Mesenteric fat pad (tissue), 1 donor: ENCODE measurements around the gene ITPR3. TPM values are rescaled to one million over a fixed set of nuclear protein-coding genes. Genes with fewer than 3 reads are reported as not detected.

Source experiments
- DNase-seq: peaks from one replicate; pipeline ENCODE4 v3.0.0-alpha.2; 2020; ENCODE audit warnings: low spot score
- long read RNA-seq: library from polyadenylated mRNA; unstranded; transcript quantifications from one replicate; pipeline ENCODE4 v2.0.0, GENCODE V29; 2020
- total RNA-seq: library from RNA; stranded (reverse); fragmentation: NEBNext Ultra II Directional; extraction: Animal tissue kit (Norgen Biotek cat#: 25700); gene quantifications from one replicate; pipeline ENCODE4 v1.2.1, GENCODE V29; 2021
- donor health status: DM: yes; HTN: yes; CAD: no.

Gene ITPR3
- total RNA-seq, result 18.5 TPM
- long read RNA-seq, partial matches to known transcripts, result 22 of 30 reads
- long read RNA-seq, other reads (novel, unspliced or antisense), result 8 of 30 reads

DNA sequence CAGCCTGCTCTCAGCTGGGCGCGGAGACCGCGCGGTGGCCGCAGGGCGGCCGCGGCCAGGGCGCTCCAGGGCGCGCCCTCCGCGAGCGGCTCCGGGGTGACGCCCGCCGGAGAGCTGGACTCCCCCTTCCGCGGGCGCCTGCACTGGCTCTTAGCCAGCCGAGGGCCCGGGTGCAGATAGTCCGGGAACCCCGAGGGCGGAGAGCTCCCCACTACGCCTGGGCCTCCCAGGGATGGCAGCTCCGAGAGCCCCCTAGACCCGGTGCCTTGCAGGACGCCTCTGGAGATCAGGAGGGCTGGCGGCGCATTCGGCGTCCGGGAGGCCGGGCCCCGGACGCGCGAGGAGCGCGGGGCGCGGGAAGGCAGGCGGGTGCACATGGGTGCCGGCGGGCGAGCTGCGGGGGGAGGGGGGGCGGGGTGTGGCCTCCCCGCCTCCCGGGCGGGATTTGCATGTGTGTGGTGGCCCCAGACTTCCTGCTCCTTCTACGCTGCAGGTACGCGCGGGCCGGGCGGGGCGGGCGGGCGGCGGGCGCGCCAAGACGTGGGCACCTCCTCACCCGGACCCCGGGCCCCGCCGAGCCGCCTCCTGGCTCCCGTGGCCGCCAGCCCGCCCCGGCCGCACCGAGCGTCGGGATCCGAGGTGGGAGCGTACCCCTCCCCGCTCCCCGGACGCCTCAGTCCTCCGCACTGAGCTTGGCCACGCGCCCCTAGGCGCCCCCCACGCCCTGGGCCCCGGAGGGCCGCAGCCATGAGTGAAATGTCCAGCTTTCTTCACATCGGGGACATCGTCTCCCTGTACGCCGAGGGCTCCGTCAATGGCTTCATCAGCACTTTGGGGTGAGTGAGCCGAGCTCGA lies at the start of gene ITPR3:
ITPR3 (plus strand) TSS at position 467 of the 855 bp plus-strand sequence; CDS start at position 748, 281 bp downstream.
- DNase-seq, result no peak

DNA sequence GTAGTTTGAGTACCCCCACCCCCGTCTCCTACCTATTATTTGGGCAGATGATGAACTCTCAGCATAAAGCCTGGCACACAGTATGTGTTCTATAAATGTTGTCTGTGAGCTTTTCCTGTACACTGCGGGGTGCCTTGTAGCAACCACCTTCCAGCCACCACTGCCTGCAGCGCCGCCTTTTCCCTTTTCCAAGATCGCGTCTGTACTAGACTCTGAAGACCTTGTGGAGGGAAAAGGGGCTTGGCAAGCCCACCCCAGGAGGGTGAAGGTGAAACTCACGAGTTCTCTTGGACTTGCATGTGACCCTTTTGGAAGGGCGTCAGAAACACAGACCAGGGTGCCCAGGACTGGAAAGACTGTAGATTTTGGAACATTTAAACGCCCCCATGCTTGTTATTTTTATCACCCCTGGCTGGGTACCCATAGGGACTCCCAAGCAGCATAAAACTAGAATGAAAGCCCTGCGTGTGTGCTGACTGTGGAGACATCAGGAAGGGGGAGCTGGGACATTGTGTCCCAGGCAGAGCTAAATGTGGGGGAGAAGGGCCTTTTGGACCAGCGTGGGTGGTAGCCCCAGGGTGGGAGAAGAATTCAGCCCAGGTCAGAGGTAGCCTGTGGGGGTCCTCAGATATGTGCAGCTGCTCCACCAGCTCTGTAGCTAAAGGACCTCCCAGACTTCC lies 49.3 kb upstream of the ITPR3 start:
- DNase-seq, result no peak

DNA sequence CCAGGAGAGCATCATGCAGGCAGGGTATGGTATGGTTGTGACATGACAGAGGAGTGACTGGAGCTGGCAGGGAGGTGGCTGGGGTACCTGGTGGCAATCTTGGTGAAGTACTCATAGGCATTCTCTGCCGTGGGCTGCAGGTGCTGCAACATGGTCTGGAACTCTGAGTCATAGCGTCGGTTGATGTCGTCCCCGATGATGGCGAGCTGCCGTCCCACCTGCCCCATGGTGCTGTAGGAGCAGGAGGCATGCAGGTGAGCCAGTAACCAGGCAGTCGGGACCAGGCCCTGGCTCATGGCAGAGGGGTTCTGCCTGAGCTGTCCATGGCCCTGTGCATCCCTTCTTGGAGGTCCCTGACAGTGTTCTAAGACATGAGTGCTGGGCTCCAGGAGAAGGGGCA lies 45.9 kb upstream of the ITPR3 start:
- no peak for DNase-seq

DNA sequence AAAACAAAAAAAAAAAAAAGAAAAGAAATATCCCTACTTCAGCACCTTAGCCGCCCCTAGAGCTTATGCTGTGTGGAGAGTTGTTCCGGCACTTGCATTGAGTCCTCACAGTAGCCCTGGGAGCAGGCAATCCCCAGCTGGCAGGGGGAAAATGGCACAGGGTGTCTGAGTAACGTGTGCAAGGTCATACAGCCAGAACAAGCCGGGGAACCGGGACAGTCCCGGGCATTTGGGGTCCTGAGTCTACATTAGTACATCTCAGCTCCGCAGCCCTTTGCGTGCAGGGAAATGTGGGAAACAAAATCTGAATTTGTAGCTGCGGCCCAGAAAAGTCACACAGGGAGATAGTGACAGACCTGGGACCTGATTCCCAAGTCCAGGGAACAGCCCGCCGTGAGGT lies 44.5 kb upstream of the ITPR3 start:
- no peak for DNase-seq

DNA sequence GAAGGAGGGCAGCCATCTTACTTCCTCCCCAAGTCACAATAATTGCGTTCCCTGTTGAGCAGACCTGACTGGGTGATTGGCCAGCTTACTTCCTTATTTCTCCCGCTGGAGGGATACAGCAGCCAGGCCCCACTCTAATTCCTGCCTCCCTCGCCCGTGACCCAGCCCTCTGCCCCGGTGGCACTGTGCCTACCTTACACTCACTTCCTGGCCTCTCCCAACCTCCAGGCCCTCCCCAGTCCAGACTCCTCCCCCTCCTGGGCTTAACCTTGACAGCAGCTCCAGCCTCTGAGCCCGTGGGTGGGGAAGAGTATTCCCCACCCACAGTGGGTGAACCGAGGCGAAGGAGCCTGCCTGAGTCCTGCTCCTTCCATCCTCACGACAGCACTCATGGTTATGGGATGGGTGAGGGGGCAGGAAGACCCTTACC lies 44.0 kb upstream of the ITPR3 start:
- DNase-seq, result peak; percentile 92

DNA sequence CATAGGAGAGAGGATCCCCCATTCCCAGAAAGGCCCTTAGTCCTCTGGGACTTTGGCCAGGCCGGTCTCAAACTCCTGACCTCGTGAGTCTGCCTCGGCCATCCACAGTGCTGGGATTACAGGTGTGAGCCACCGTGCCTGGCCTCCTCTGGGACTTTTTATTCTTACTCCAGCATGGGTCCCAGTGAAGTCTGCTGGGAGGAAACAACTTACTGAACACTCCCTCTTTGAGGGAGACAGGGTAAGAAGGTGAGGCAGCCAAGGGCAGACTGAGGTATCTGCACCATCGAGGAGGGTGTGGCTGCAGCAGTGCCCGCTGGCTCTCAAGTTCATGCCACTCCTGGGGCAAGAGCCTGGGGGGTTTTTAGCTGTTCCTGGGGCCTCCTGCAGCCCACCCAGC lies 43.4 kb upstream of the ITPR3 start:
- DNase-seq, result no peak

DNA sequence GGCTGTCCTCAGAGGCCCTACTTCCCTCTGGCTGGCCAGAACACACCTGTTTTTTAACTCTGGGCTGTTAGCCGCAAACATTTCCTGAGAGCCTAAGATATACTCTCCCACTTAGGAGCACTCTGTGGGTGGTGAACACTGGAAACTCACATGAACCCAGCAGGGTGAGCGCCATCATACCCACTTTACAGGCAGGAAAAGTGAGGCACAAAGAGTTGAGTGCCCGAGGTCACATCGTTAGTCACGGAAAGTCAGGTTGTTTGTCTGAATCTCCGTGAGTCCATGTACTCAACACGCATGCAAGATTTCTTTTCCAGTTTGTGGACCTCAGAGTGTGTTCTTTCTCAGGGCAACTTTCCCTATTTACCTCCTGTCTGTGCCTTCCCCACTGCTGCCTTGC lies 43.0 kb upstream of the ITPR3 start:
- no peak for DNase-seq

DNA sequence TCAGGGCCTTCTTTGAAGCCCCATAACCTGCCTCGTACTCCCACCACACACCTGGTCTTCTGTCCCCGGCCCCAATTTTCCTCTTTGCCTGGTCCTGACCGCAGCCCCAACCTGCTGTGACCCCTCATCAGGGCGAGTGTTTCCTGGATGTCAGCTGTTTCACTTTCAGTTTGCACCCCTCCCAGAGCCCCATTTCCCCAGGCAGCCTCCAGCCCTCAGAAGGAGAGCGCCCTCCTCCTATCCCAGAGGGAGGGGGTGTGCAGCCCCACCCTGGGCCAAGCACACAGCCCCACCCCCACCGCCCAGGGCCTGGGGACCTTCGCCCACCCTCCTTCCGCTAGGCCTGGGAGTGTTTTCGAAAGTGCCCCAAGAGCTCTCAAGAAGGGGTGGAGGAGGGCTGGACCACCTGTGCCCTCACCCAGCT lies 42.5 kb upstream of the ITPR3 start:
- no peak for DNase-seq

DNA sequence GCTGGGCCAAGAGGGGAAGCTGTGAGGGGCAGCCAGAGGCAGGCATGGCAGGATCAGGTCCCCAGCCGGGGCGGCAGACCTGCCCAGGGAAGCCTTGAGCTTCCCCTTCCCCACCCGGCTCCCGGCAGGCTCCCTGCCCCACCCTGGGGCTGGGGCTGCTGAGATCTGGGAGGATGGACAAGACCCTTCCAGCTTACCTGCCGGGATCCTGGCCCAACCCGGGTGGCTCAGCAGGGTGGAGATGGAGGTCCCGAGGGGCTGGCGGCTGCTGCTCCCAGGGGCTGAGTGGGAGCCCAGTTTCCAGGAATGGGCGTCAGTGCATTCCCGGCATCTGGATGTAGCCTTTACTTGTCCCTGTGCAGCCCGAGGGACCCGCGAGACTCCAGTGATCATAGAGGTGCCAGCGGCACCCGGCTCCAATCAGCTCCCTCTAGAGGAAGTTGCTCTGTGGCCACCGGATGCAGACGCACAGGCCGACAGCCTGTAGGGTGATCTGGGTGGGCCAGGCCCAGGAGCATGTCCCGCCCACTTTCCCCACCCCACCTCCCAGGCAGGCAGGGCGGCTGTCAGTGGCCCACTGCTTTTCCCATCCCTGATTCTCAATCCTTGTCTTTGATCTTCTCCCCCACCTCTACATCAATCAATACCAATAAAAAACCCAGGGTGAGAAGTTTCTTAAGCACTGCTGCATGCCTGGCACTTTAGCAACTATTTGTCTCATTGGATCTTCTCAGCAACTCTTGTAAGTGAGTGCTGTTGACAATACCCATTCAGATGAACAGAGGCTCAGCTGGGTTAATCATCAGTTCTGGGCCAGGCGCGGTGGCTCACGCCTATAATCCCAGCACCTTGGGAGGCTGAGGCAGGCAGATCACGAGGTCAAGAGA lies 41.1 kb upstream of the ITPR3 start, which contains the start of gene BAK1:
BAK1 (minus strand) TSS at position 449 of the 887 bp plus-strand sequence. CDS start 2,672 bp downstream, outside the sequence.
- peak; percentile 95 for DNase-seq

DNA sequence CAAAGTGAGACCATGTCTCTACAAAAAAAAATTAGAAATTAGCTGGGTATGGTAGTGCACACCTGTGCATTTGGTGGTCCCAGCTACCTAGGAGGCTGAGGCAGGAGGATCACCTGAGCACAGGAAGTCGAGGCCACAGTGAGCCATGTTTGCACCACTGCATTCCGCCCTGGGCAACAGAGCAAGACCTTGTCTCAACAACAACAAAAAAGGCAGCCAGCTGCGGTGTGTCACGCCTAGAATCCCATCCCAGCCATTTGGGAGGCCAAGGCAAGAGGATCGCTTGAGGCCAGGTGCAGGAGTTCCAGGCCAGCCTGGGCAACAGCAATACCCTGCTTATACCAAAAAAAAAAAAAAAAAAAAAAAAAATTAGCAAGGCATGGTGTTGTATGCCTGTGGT lies 39.9 kb upstream of the ITPR3 start:
- no peak for DNase-seq

DNA sequence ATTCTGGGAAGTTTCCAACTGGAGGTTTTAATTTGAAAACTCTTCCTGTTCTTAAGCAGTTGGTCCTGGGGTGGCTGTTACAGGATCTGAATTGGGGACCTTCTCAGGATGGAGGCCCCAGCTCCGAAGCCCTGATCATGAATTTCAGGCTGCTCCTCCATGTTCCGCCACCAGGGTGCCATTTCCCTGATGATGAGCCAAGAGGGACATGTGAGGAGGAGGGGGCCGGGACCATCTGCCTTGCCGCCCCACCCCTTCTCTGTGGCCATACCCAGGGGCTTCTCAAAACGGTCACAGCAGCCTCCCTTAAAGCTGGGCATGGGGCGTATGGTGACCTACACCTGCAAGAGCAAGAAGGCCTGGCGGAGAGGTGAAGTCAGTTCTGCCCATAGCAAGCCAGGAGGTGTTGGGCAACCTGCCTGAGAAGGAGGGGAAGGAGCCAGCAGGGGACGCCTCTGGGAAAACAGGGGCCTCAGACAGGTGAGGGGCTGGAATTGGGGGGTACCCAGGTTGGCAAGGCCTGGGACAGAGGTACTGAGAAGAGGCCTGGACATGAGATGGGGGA lies 37.4 kb upstream of the ITPR3 start:
- no peak for DNase-seq

DNA sequence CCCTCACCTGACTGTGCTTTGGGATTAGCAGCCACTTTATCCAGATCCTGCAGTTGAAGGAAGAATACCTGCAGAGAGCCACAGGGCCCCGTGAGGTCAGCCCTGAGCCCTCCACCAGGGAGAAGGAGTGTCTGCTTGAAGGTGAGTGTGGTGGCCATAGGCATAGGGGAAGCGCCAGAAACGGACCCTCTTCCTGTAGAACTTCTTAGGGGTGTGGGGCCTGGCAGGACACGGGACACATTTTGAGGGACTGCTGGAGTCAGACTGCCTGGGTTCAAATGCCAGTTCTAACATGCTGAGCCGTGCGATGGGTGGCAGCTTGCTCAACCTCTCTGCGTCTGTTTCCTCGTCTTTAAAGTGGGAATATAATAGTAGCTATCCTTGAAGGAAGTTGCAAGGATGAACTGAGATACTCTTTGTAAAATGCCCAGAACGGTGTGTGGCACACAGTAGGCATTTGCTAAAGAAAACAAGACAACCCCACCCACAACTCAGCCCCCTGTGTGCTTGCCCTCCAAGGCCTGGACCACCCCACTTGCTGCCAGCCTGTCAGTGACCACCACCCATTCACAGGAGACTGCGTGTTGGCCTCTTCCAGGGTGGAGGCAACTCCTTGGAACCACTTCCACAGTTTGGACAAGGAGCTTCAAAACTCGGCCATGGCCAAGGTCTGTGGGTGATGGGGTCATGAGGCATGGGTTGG lies 36.3 kb upstream of the ITPR3 start:
- DNase-seq, result no peak

DNA sequence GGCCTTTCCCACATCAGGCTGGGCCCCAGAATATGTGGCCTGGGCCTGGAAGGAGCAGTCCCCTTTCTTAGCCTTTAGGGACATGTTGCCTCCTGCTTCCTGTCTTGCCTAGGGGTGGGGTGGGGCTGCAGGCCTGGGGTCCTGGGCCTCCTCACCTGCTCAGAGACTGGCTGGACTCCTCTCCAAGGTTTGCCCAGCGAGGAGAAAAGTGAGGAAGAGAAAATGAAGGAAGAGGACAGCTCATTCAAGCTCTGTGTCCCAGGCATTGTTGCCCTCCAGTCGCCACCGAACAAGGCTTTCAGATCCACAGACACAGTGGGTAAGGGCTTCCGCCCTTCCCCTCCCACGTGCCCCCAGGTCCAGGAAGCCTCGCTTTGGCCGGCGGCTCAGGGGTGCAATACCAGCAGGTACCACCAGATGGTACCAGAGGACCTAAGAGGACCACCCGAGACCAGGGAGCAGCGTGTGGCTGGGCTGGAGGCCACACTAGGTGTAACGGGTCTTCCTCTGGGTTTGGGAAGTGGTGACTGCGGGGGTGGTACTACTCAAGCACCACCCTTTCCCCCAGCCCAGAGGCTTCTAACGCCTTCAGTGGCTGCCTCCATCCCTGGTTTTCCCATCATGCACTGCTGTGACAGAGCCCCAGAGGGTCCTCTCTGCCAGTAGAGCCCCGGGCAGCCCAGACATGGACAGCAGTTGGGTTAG lies 35.6 kb upstream of the ITPR3 start:
- DNase-seq, result peak; percentile 93

DNA sequence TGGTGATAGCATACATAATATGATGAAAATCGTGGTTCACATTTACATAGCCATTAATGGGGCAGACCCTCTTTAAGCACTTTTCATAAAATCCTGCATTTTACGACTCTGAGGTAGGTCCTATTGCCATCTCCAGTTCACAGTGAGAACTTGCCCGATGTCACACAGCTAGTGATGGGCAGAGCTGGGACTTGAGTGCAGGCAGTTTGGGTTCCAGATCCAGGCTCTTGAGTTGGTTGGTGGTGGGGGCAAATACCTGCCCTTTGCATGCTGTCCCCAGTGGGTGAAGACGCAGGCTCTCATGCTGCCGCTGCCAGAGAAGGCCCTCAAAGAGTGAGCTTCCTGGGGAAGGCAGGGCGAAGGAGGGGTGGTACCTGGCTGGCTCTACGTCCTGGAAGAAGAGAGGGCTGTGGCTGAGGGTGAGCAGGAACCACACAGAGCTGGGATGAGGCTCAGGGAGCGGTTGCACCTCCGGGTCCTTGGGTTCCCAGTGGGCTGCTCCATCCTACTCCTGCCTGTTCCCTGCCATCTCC lies 34.9 kb upstream of the ITPR3 start:
- no peak for DNase-seq

DNA sequence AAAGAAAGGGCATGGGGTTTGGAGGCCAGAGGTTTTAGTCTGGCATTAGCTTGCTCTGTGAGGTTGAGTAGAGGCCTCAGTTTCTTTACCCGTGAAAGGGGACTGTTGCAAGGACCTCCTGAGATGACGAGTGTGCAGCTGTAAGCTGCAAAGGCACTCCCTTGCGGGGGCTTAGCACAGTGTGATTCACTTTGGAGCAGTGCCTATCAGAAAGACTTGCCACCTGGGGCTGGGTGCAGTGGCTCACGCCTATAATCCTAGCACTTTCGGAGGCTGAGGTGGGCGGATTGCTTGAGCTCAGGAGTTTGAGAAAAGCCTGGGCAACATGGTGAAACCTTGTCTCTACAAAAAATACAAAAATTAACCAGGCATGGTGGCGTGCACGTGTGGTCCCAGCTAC lies 33.6 kb upstream of the ITPR3 start:
- DNase-seq, result no peak

DNA sequence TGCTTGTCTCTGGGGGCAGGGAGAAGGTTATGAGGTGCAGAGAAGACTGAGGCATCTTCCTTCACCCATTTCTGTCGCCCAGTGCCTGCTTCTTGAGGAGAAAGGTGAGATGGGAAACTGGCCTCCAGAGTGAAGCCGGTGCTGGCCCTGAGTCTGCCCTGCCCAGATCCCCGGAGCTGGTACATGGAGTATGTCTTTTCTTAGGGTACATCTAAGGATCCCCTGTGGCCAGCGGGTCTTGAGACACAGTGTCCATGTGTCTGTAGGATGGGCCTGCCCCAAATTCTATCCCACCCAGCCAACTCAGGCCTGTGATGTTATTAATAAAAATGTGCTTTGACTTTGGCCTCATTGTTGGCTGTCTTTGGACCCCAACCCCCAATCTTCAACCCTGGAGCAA lies 32.2 kb upstream of the ITPR3 start:
- DNase-seq, result no peak

DNA sequence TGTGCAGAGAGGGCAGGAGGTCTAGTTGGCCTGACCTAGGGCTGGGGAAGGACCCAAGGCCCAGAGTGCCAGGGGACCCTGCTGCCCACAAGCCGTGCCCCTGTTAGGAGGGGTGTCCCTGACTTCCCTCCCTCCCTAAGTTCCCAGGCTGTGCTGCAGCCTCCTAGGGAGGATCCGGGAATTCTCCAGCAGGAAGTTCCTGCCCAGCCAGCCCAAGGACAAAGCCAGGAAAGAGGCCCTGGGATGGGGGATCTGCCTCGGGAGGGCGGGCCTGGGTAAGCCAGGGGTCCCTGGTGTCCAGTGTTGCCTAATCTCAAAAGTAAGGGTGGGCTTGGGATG lies 31.8 kb upstream of the ITPR3 start:
- no peak for DNase-seq

DNA sequence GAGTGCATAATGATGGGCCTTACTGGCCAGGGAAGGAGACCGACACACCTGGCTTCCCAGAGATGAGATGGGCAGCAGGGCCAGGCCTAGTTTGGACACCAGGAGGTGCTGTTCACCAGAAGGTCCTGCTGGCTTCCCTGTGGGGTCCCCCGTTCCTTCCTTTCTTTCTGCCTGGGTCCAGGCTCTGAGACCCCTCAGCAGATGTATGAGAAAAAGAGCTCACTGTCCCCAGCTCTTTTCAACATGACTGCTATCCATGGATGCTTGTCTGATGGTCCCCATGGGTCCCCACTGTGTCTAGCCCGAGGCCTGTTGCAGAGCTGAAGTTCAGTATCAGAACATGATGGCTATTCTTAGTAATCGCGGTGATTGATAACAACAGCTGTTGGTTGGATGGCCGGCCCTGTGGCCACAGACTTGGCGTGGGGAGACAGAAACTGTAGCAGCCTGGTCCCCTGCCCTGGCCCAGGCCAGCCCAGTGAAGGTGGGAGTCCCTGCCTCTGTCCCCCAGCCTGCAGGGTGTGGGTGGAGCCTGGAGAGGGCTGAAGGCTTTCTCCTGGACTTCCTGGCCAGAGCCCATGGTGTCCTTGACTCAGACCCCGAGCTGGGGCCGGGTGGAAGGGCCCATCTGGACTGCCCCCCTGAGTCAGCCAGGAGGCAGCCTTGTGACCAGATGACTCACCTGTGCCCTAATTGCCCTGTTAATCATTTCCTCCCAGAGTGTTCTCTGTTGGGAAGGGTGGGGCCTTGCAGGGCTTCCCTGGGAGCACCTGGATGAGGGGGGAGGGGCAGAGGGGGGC lies 31.2 kb upstream of the ITPR3 start:
- DNase-seq, result no peak
